Activated naive CD4-positive, alpha-beta T cell (primary cell): ENCODE measurements around the gene EFNA2.

Experiments used
- DNase-seq, 4 experiments: peaks; one replicate each; lab custom pipeline; 2025; lab: John Stamatoyannopoulos, UW

Gene EFNA2

GRCh38 chr19:1272423-1273262 lies 13.0 kb upstream of the EFNA2 start:
- no peak for DNase-seq

- DNase-seq: no peak
Observed at GRCh38 chr19:1273263-1274041, 12.2 kb upstream of the EFNA2 start.

- DNase-seq: no peak
Observed at GRCh38 chr19:1274081-1274851, 11.4 kb upstream of the EFNA2 start.

GRCh38 chr19:1274852-1275259 lies 10.8 kb upstream of the EFNA2 start:
- DNase-seq: no peak

GRCh38 chr19:1275260-1275975 lies 10.3 kb upstream of the EFNA2 start, which contains the start of gene FAM174C:
Gene FAM174C (plus strand): TSS chr19:1275530. CDS start chr19:1275550, 20 bp downstream.
- peak; percentile 86 to 94 (median 88) for DNase-seq

GRCh38 chr19:1275976-1276627 lies 9.6 kb upstream of the EFNA2 start:
- no peak for DNase-seq

GRCh38 chr19:1276628-1277022 lies 9.0 kb upstream of the EFNA2 start:
- no peak for DNase-seq

GRCh38 chr19:1277061-1277460 lies 8.6 kb upstream of the EFNA2 start:
- DNase-seq: no peak

GRCh38 chr19:1278074-1278473 lies 7.6 kb upstream of the EFNA2 start:
- DNase-seq: no peak

GRCh38 chr19:1278713-1279660 lies 6.7 kb upstream of the EFNA2 start:
- DNase-seq: no peak

- peak; percentile 49 to 69 (median 58) for DNase-seq
Observed at GRCh38 chr19:1279782-1280341, 5.8 kb upstream of the EFNA2 start.

GRCh38 chr19:1280636-1281568 lies 4.8 kb upstream of the EFNA2 start:
- DNase-seq: no peak

- DNase-seq: no peak
Observed at GRCh38 chr19:1281569-1282287, 3.9 kb upstream of the EFNA2 start.

- DNase-seq: no peak
Observed at GRCh38 chr19:1282588-1283206, 3.0 kb upstream of the EFNA2 start.

GRCh38 chr19:1283207-1283916 lies 2.3 kb upstream of the EFNA2 start:
- DNase-seq: no peak

- no peak for DNase-seq
Observed at GRCh38 chr19:1283917-1284292, 1.8 kb upstream of the EFNA2 start.
